HCT116 (cell line): ENCODE results near the gene IGFBPL1. TPM values are rescaled to one million over a fixed set of nuclear protein-coding genes. Genes with fewer than 3 reads are reported as not detected.

Source experiments
- ATAC-seq: fragments of 200-7000 bp; cut with Tn5 transposase; 2 replicates; pipeline ENCODE4 v1.9.1; 2020; ENCODE audit warnings: mild to moderate bottlenecking, moderate library complexity
- BruUV-seq: library from RNA; stranded (reverse); fragments of 400-500 nt; replicated peaks from 2 replicates; lab custom pipeline; 2021; lab: Mats Ljungman, UMichigan
- CTCF ChIA-PET: fragments of 300-600 bp; sonication (Branson Sonifier 250); formaldehyde crosslinking; loops from one replicate; lab custom pipeline; 2021; ENCODE audit warnings: antibody characterized with exemption; lab: Charles Lee
- POLR2A ChIA-PET: fragments of 300-600, 350-600 bp; sonication (Branson Sonifier 250); formaldehyde crosslinking; loops from one replicate; lab custom pipeline; 2021; ENCODE audit warnings: antibody characterized with exemption; lab: Charles Lee
- RAD21 ChIA-PET, 2 experiments: fragments of 300-600 bp; sonication (Branson Sonifier 250); formaldehyde crosslinking; loops; one replicate each; lab custom pipeline; 2023; ENCODE audit warnings: low total read pairs in 2 of 2; ENCODE audit not compliant: uncharacterized antibody in 2 of 2, unreplicated experiment in 2 of 2, low non-redundant PET in 1 of 2; lab: Charles Lee
- DNase-seq: peaks from one replicate; pipeline ENCODE4 v3.0.0-alpha.2; 2010; ENCODE audit warnings: low read depth, low spot score
- H2AFZ ChIP-seq: fragments of 200-600 bp; shearing (Covaris generic), sonication (generic); 2 replicates; pipeline ENCODE4 v1.6.1; 2017; ENCODE audit warnings: low read depth, mixed run types, mixed read lengths, antibody characterized with exemption, low read length; ENCODE audit not compliant: poor library complexity, severe bottlenecking
- H3K27ac ChIP-seq: 2 replicates; pipeline ENCODE4 v1.5.1; 2012; ENCODE audit warnings: low read depth, low read length
- H3K27me3 ChIP-seq: fragments of 200-600 bp; sonication (generic); 2 replicates; pipeline ENCODE4 v1.6.1; 2016; ENCODE audit warnings: mixed run types, low read length, mixed read lengths; ENCODE audit not compliant: insufficient read depth
- H3K36me3 ChIP-seq, 2 experiments: fragments of 200-500 bp in 1 of 2; fragments of 200-600 bp in 1 of 2; sonication (Bioruptor generic) in 1 of 2; sonication (generic) in 1 of 2; 2 replicates each; pipeline versions ENCODE4 v1.5.1 to v1.6.1; 2014 to 2016; ENCODE audit warnings: low read length in 2 of 2, inconsistent platforms in 1 of 2, mixed read lengths in 1 of 2, mixed run types in 1 of 2; ENCODE audit not compliant: insufficient read depth in 2 of 2, control insufficient read depth in 1 of 2
- H3K4me1 ChIP-seq, 2 experiments: fragments of 200-600 bp in 1 of 2; sonication (generic) in 1 of 2; 2 replicates each; pipeline versions ENCODE4 v1.5.1 to v1.6.1; 2012 to 2017; ENCODE audit warnings: low read length in 2 of 2, inconsistent platforms in 1 of 2, mild to moderate bottlenecking in 1 of 2, mixed read lengths in 1 of 2, mixed run types in 1 of 2, moderate library complexity in 1 of 2; ENCODE audit not compliant: insufficient read depth in 2 of 2, control insufficient read depth in 1 of 2
- H3K4me2 ChIP-seq: fragments of 200-600 bp; sonication (generic); 2 replicates; pipeline ENCODE4 v1.6.1; 2017; ENCODE audit warnings: mixed run types, low read length, mixed read lengths
- H3K4me3 ChIP-seq, 2 experiments: fragments of 200-600 bp in 1 of 2; sonication (generic) in 1 of 2; replicated peaks in 1 of 2; 2 replicates each; pipeline ENCODE4 v1.5.1; 2011 to 2016; ENCODE audit warnings: low read length in 2 of 2, control low read depth in 1 of 2, low read depth in 1 of 2, mild to moderate bottlenecking in 1 of 2, mixed read lengths in 1 of 2, mixed run types in 1 of 2
- H3K79me2 ChIP-seq: fragments of 200-600 bp; sonication (generic); 2 replicates; pipeline ENCODE4 v1.6.1; 2017; ENCODE audit warnings: mild to moderate bottlenecking, mixed run types, low read length, moderate library complexity, mixed read lengths; ENCODE audit not compliant: insufficient read depth
- H3K9ac ChIP-seq: fragments of 200-600 bp; sonication (generic); 2 replicates; pipeline ENCODE4 v1.6.1; 2016; ENCODE audit warnings: low read length, mixed read lengths
- H3K9me2 ChIP-seq: fragments of 200-600 bp; sonication (generic), shearing (Covaris generic); 2 replicates; pipeline ENCODE4 v1.6.1; 2017; ENCODE audit warnings: mixed run types, mild to moderate bottlenecking, moderate library complexity; ENCODE audit not compliant: insufficient read depth
- H3K9me3 ChIP-seq, 2 experiments: fragments of 200-500 bp in 1 of 2; fragments of 200-600 bp in 1 of 2; sonication (Bioruptor generic) in 1 of 2; sonication (generic) in 1 of 2; 2 replicates each; pipeline ENCODE4 v1.6.1; 2014 to 2017; ENCODE audit warnings: low read length in 2 of 2, mixed read lengths in 2 of 2, inconsistent platforms in 1 of 2, low read depth in 1 of 2, mild to moderate bottlenecking in 1 of 2, mixed run types in 1 of 2, moderate library complexity in 1 of 2; ENCODE audit not compliant: control insufficient read depth in 1 of 2, insufficient read depth in 1 of 2
- H4K20me1 ChIP-seq: fragments of 200-600 bp; sonication (generic), shearing (Covaris generic); 2 replicates; pipeline ENCODE4 v1.6.1; 2017; ENCODE audit warnings: mixed run types, mild to moderate bottlenecking, moderate library complexity; ENCODE audit not compliant: insufficient read depth
- CEBPB ChIP-seq: IDR thresholded peaks from 2 replicates; pipeline ENCODE4 v1.6.1; 2012; ENCODE audit warnings: low read depth
- ELF1 ChIP-seq: IDR thresholded peaks from 2 replicates; pipeline ENCODE4 v1.6.1; 2012; ENCODE audit warnings: low read depth, borderline replicate concordance
- EZH2phosphoT487 ChIP-seq: fragments of 200-600 bp; IDR thresholded peaks from 2 replicates; pipeline ENCODE4 v1.6.1; 2018; ENCODE audit warnings: antibody characterized with exemption, borderline replicate concordance
- FOSL1 ChIP-seq: IDR thresholded peaks from 2 replicates; pipeline ENCODE4 v1.6.1; 2012; ENCODE audit warnings: low read depth
- POLR2A ChIP-seq: IDR thresholded peaks from 2 replicates; pipeline ENCODE4 v1.7.0; 2011; ENCODE audit warnings: borderline replicate concordance; ENCODE audit not compliant: insufficient read depth, insufficient read length; ENCODE audit errors: extremely low read depth
- RAD21 ChIP-seq: IDR thresholded peaks from 2 replicates; pipeline ENCODE4 v1.6.1; 2012; ENCODE audit warnings: low read depth, mild to moderate bottlenecking
- REST ChIP-seq: IDR thresholded peaks from 2 replicates; pipeline ENCODE4 v1.6.1; 2012; ENCODE audit warnings: low read depth
- SP1 ChIP-seq: IDR thresholded peaks from 2 replicates; pipeline ENCODE4 v1.6.1; 2012; ENCODE audit warnings: low read depth
- TCF7L2 ChIP-seq: IDR thresholded peaks from 2 replicates; pipeline ENCODE4 v1.7.0; 2011; ENCODE audit warnings: borderline replicate concordance, inconsistent platforms; ENCODE audit not compliant: insufficient read depth, insufficient read length; ENCODE audit errors: extremely low read depth
- intact Hi-C: fragments of 100-400 bp; cut with micrococcal nuclease; formaldehyde crosslinking; loops from 2 replicates; pipeline ENCODE4 v1.10.0; 2022
- total RNA-seq: library from RNA; stranded (reverse); gene quantifications from one replicate; pipeline ENCODE4 v1.2.1, GENCODE V29; 2021; ENCODE audit not compliant: unreplicated experiment
- TF ChIP-seq, protein P1 (sequence below), 3 experiments: fragments of 200-600 bp in 1 of 3; sonication (generic) in 1 of 3; IDR thresholded peaks in 2 of 3; conservative IDR thresholded peaks in 1 of 3; 2 replicates each; pipeline ENCODE4 v1.5.1; 2012 to 2017; ENCODE audit warnings: low read depth in 2 of 3, low read length in 2 of 3, antibody characterized with exemption in 1 of 3, borderline replicate concordance in 1 of 3, control low read depth in 1 of 3, mild to moderate bottlenecking in 1 of 3, mixed read lengths in 1 of 3, mixed run types in 1 of 3, moderate library complexity in 1 of 3; ENCODE audit not compliant: insufficient read depth in 1 of 3
- TF ChIP-seq, protein P2 (sequence below): IDR thresholded peaks from 2 replicates; pipeline ENCODE4 v1.6.1; 2011; ENCODE audit warnings: mild to moderate bottlenecking, low read length, moderate library complexity; ENCODE audit not compliant: insufficient replicate concordance; ENCODE audit errors: extremely low read depth

The IGFBPL1 gene
- total RNA-seq, 1 experiment from 2014 or later = not detected

DNA sequence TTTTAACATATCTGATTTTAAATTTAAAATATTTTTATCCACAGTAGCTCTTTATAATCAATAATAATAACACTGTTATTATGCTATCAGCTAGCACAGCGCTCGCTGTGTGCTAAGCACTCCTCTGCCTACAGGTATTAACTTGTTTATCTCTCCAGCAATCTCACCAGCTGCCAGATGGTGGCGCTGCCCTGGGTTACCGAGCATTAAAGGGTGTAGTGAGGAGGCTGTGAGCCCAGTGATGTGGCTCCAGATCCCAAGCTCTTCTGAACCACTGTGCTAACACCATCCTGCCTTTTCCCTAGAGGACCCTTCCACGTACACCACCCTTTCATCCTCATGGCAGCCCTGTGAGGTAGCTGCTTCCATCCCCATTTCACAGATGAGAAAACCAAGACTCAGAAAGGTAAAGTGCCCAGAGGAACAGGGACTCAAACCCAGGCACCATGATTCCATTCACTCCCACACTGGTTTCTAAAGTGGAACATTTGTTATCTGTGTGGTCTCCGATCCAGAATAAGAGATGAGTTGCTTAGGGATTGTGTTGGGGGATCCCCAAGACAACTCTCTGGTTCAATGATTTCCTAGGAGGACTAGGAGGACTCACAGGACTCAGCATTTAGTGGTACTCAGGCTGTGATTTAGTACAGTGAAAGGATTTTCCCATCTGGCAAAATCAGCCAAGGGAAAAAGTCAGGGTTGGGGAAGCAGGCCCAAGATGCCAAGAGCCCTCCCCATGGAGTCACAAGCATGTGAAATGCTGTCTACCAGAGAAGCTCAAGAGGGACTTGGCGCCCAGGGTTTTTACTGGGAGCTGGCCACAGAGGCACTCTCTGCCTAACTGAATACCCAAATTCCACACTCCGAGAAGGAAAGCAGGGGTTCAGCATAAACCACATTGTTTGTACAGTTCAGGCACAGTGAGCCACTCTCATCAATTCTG lies 7.0 kb downstream of the IGFBPL1 start (continued):
- TF ChIP-seq, protein P1, sequence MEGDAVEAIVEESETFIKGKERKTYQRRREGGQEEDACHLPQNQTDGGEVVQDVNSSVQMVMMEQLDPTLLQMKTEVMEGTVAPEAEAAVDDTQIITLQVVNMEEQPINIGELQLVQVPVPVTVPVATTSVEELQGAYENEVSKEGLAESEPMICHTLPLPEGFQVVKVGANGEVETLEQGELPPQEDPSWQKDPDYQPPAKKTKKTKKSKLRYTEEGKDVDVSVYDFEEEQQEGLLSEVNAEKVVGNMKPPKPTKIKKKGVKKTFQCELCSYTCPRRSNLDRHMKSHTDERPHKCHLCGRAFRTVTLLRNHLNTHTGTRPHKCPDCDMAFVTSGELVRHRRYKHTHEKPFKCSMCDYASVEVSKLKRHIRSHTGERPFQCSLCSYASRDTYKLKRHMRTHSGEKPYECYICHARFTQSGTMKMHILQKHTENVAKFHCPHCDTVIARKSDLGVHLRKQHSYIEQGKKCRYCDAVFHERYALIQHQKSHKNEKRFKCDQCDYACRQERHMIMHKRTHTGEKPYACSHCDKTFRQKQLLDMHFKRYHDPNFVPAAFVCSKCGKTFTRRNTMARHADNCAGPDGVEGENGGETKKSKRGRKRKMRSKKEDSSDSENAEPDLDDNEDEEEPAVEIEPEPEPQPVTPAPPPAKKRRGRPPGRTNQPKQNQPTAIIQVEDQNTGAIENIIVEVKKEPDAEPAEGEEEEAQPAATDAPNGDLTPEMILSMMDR (IDR thresholded peaks at IDR 0.05 in 2 of 3, conservative IDR thresholded peaks at IDR 0.05 in 1 of 3; ENCODE audit: borderline replicate concordance in 1 of 3, insufficient read depth in 1 of 3, low read depth in 2 of 3, low read length in 2 of 3) = peak; percentile 56 to 85 (median 84)
- TF ChIP-seq RAD21 (peak; percentile 48), POLR2A (no peak)

DNA sequence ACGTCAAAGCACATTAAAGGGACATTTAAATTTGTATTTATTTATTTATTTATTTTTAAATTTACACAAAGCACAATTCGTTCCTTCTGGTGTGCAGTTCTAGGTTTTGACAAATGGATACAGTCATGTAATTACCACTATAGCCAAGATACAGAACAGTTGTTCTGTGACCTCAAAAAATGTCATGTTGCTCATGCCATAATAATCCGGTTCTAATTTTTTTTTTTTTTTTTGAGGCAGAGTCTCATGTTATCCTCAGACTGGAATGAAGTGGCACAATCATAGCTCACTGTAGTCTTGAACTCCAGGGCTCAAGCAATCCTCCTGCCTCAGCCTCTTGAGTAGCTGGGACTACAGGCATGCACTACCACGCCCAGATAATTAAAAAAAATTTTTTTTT lies 7.8 kb downstream of the IGFBPL1 start:
- Histone ChIP-seq H3K9me2 (no peaks in the 10 kb centered on the region), H2AFZ (no peak overlapping the region), H3K9ac (no peak overlapping the region), H3K4me3 (no peak overlapping the region), H3K27ac (no peak overlapping the region), H3K4me2 (no peak overlapping the region), H3K9me3 (no peaks in the 10 kb centered on the region), H3K36me3 (no peaks in the 10 kb centered on the region), H3K27me3 (peaks cover 14% of the 10 kb centered on the region), H3K4me1 (no peaks in the 10 kb centered on the region), H3K79me2 (no peaks in the 10 kb centered on the region), H4K20me1 (no peaks in the 10 kb centered on the region)
- intact Hi-C loops = no loop called here
- POLR2A ChIA-PET = interaction anchor here (0.6 kb wide), 1 partner anchor 502 kb away, joined by 3 read pairs; no protein-coding TSS in a partner anchor
- BruUV-seq = no TSS peak
- RAD21 ChIA-PET = no interaction called here
- ATAC-seq = no peak
- DNase-seq = no peak
- CTCF ChIA-PET = interaction anchor here (0.6 to 1.5 kb wide), 7 partner anchors 11 to 256 kb away, joined by 3 to 7 read pairs (median 3); partner anchors contain the start of gene ALDH1B1
- no peak for TF ChIP-seq TCF7L2
- no peak for TF ChIP-seq SP1
- no peak for TF ChIP-seq FOSL1
- TF ChIP-seq, protein P2, sequence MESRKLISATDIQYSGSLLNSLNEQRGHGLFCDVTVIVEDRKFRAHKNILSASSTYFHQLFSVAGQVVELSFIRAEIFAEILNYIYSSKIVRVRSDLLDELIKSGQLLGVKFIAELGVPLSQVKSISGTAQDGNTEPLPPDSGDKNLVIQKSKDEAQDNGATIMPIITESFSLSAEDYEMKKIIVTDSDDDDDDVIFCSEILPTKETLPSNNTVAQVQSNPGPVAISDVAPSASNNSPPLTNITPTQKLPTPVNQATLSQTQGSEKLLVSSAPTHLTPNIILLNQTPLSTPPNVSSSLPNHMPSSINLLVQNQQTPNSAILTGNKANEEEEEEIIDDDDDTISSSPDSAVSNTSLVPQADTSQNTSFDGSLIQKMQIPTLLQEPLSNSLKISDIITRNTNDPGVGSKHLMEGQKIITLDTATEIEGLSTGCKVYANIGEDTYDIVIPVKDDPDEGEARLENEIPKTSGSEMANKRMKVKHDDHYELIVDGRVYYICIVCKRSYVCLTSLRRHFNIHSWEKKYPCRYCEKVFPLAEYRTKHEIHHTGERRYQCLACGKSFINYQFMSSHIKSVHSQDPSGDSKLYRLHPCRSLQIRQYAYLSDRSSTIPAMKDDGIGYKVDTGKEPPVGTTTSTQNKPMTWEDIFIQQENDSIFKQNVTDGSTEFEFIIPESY = no peak
- no peak for TF ChIP-seq REST
- TF ChIP-seq, protein P1 (IDR thresholded peaks at IDR 0.05 in 2 of 3, conservative IDR thresholded peaks at IDR 0.05 in 1 of 3; ENCODE audit: borderline replicate concordance in 1 of 3, insufficient read depth in 1 of 3, low read depth in 2 of 3, low read length in 2 of 3) = no peak
- TF ChIP-seq RAD21 = no peak
- no peak for TF ChIP-seq CEBPB
- no peak for TF ChIP-seq ELF1
- TF ChIP-seq EZH2phosphoT487 = no peak
